ENCODE data around the gene ADAM10.

The ADAM10 gene

GRCh38 chr15:58602823-58603222 is 146.7 kb downstream of the ADAM10 start:
- peaks cover 9% of the 10 kb centered on the region for H3K36me3 ChIP-seq (ENCODE audit: control insufficient read depth, low read depth, low read length)
- H3K27ac ChIP-seq (ENCODE audit: low read length): no peak overlapping the region
- no peaks in the 10 kb centered on the region for H3K9me3 ChIP-seq (ENCODE audit: control insufficient read depth, low read depth, low read length)
- H3K9ac ChIP-seq (ENCODE audit: low read length): no peak overlapping the region
- H3K4me1 ChIP-seq (ENCODE audit: control insufficient read depth, low read depth, low read length): peaks cover 15% of the 10 kb centered on the region
- no peak overlapping the region for H3K4me3 ChIP-seq (ENCODE audit: low read length)
- H3K27me3 ChIP-seq (ENCODE audit: control insufficient read depth, insufficient read depth, low read length): no peaks in the 10 kb centered on the region

- Histone ChIP-seq H3K4me1 (ENCODE audit: control insufficient read depth, low read depth, low read length) (peaks cover 9% of the 10 kb centered on the region), H3K4me3 (ENCODE audit: low read length) (no peak overlapping the region), H3K9ac (ENCODE audit: low read length) (no peak overlapping the region), H3K9me3 (ENCODE audit: control insufficient read depth, low read depth, low read length) (no peaks in the 10 kb centered on the region), H3K27ac (ENCODE audit: low read length) (no peak overlapping the region), H3K36me3 (ENCODE audit: control insufficient read depth, low read depth, low read length) (peaks cover 14% of the 10 kb centered on the region), H3K27me3 (ENCODE audit: control insufficient read depth, insufficient read depth, low read length) (no peaks in the 10 kb centered on the region)
Observed at GRCh38 chr15:58598829-58599210, 150.7 kb downstream of the ADAM10 start.

- Histone ChIP-seq H3K4me1 (ENCODE audit: control insufficient read depth, low read depth, low read length) (peaks cover 9% of the 10 kb centered on the region), H3K9me3 (ENCODE audit: control insufficient read depth, low read depth, low read length) (no peaks in the 10 kb centered on the region), H3K4me3 (ENCODE audit: low read length) (no peak overlapping the region), H3K27me3 (ENCODE audit: control insufficient read depth, insufficient read depth, low read length) (no peaks in the 10 kb centered on the region), H3K9ac (ENCODE audit: low read length) (no peak overlapping the region), H3K27ac (ENCODE audit: low read length) (no peak overlapping the region), H3K36me3 (ENCODE audit: control insufficient read depth, low read depth, low read length) (peaks cover 14% of the 10 kb centered on the region)
Observed at GRCh38 chr15:58597943-58598828, 151.3 kb downstream of the ADAM10 start.

- Histone ChIP-seq H3K4me3 (ENCODE audit: low read length) (no peak overlapping the region), H3K4me1 (ENCODE audit: control insufficient read depth, low read depth, low read length) (peaks cover 9% of the 10 kb centered on the region), H3K9me3 (ENCODE audit: control insufficient read depth, low read depth, low read length) (no peaks in the 10 kb centered on the region), H3K9ac (ENCODE audit: low read length) (no peak overlapping the region), H3K27ac (ENCODE audit: low read length) (no peak overlapping the region), H3K36me3 (ENCODE audit: control insufficient read depth, low read depth, low read length) (peaks cover 11% of the 10 kb centered on the region), H3K27me3 (ENCODE audit: control insufficient read depth, insufficient read depth, low read length) (no peaks in the 10 kb centered on the region)
Observed at GRCh38 chr15:58595516-58596263, 153.8 kb downstream of the ADAM10 start.

GRCh38 chr15:58594898-58595297 is 154.6 kb downstream of the ADAM10 start:
- no peak overlapping the region for H3K4me3 ChIP-seq (ENCODE audit: low read length)
- H3K27me3 ChIP-seq (ENCODE audit: control insufficient read depth, insufficient read depth, low read length): no peaks in the 10 kb centered on the region
- H3K9me3 ChIP-seq (ENCODE audit: control insufficient read depth, low read depth, low read length): no peaks in the 10 kb centered on the region
- peaks cover 9% of the 10 kb centered on the region for H3K4me1 ChIP-seq (ENCODE audit: control insufficient read depth, low read depth, low read length)
- no peak overlapping the region for H3K9ac ChIP-seq (ENCODE audit: low read length)
- H3K36me3 ChIP-seq (ENCODE audit: control insufficient read depth, low read depth, low read length): peaks cover 11% of the 10 kb centered on the region
- H3K27ac ChIP-seq (ENCODE audit: low read length): no peak overlapping the region

- H3K36me3 ChIP-seq (ENCODE audit: control insufficient read depth, low read depth, low read length): peaks cover 11% of the 10 kb centered on the region
- H3K9ac ChIP-seq (ENCODE audit: low read length): no peak overlapping the region
- H3K4me3 ChIP-seq (ENCODE audit: low read length): no peak overlapping the region
- H3K27ac ChIP-seq (ENCODE audit: low read length): no peak overlapping the region
- H3K4me1 ChIP-seq (ENCODE audit: control insufficient read depth, low read depth, low read length): peaks cover 8% of the 10 kb centered on the region
- no peaks in the 10 kb centered on the region for H3K27me3 ChIP-seq (ENCODE audit: control insufficient read depth, insufficient read depth, low read length)
- H3K9me3 ChIP-seq (ENCODE audit: control insufficient read depth, low read depth, low read length): no peaks in the 10 kb centered on the region
Observed at GRCh38 chr15:58593870-58594269, 155.6 kb downstream of the ADAM10 start.

GRCh38 chr15:58590926-58591325 is 158.6 kb downstream of the ADAM10 start:
- Histone ChIP-seq H3K4me1 (ENCODE audit: control insufficient read depth, low read depth, low read length) (no peaks in the 10 kb centered on the region), H3K27ac (ENCODE audit: low read length) (no peak overlapping the region), H3K27me3 (ENCODE audit: control insufficient read depth, insufficient read depth, low read length) (no peaks in the 10 kb centered on the region), H3K9ac (ENCODE audit: low read length) (no peak overlapping the region), H3K36me3 (ENCODE audit: control insufficient read depth, low read depth, low read length) (no peaks in the 10 kb centered on the region), H3K9me3 (ENCODE audit: control insufficient read depth, low read depth, low read length) (no peaks in the 10 kb centered on the region), H3K4me3 (ENCODE audit: low read length) (no peak overlapping the region)

- H3K4me3 ChIP-seq (ENCODE audit: low read length): no peak overlapping the region
- H3K27me3 ChIP-seq (ENCODE audit: control insufficient read depth, insufficient read depth, low read length): no peaks in the 10 kb centered on the region
- H3K4me1 ChIP-seq (ENCODE audit: control insufficient read depth, low read depth, low read length): no peaks in the 10 kb centered on the region
- H3K36me3 ChIP-seq (ENCODE audit: control insufficient read depth, low read depth, low read length): no peaks in the 10 kb centered on the region
- no peak overlapping the region for H3K27ac ChIP-seq (ENCODE audit: low read length)
- no peak overlapping the region for H3K9ac ChIP-seq (ENCODE audit: low read length)
- H3K9me3 ChIP-seq (ENCODE audit: control insufficient read depth, low read depth, low read length): no peaks in the 10 kb centered on the region
Observed at GRCh38 chr15:58590236-58590635, 159.3 kb downstream of the ADAM10 start.

GRCh38 chr15:58589047-58589446 is 160.5 kb downstream of the ADAM10 start:
- no peak overlapping the region for H3K4me3 ChIP-seq (ENCODE audit: low read length)
- H3K4me1 ChIP-seq (ENCODE audit: control insufficient read depth, low read depth, low read length): no peaks in the 10 kb centered on the region
- H3K9me3 ChIP-seq (ENCODE audit: control insufficient read depth, low read depth, low read length): no peaks in the 10 kb centered on the region
- H3K27ac ChIP-seq (ENCODE audit: low read length): no peak overlapping the region
- no peak overlapping the region for H3K9ac ChIP-seq (ENCODE audit: low read length)
- H3K36me3 ChIP-seq (ENCODE audit: control insufficient read depth, low read depth, low read length): no peaks in the 10 kb centered on the region
- no peaks in the 10 kb centered on the region for H3K27me3 ChIP-seq (ENCODE audit: control insufficient read depth, insufficient read depth, low read length)

GRCh38 chr15:58588096-58588495 is 161.4 kb downstream of the ADAM10 start:
- Histone ChIP-seq H3K9ac (ENCODE audit: low read length) (no peak overlapping the region), H3K27me3 (ENCODE audit: control insufficient read depth, insufficient read depth, low read length) (no peaks in the 10 kb centered on the region), H3K4me3 (ENCODE audit: low read length) (no peak overlapping the region), H3K4me1 (ENCODE audit: control insufficient read depth, low read depth, low read length) (no peaks in the 10 kb centered on the region), H3K9me3 (ENCODE audit: control insufficient read depth, low read depth, low read length) (no peaks in the 10 kb centered on the region), H3K36me3 (ENCODE audit: control insufficient read depth, low read depth, low read length) (no peaks in the 10 kb centered on the region), H3K27ac (ENCODE audit: low read length) (no peak overlapping the region)

GRCh38 chr15:58587486-58587885 is 162.0 kb downstream of the ADAM10 start:
- Histone ChIP-seq H3K27me3 (ENCODE audit: control insufficient read depth, insufficient read depth, low read length) (no peaks in the 10 kb centered on the region), H3K4me3 (ENCODE audit: low read length) (no peak overlapping the region), H3K9me3 (ENCODE audit: control insufficient read depth, low read depth, low read length) (no peaks in the 10 kb centered on the region), H3K4me1 (ENCODE audit: control insufficient read depth, low read depth, low read length) (no peaks in the 10 kb centered on the region), H3K36me3 (ENCODE audit: control insufficient read depth, low read depth, low read length) (no peaks in the 10 kb centered on the region), H3K9ac (ENCODE audit: low read length) (no peak overlapping the region), H3K27ac (ENCODE audit: low read length) (no peak overlapping the region)
